Raji (cell line): Measurements from ENCODE around the gene PIEZO1.

ENCODE experiments used
- POLR2A ChIP-seq: IDR thresholded peaks from 2 replicates; pipeline ENCODE4 v1.6.1; 2011; ENCODE audit warnings: low read depth, low read length, control low read depth; ENCODE audit not compliant: insufficient read depth

Gene PIEZO1

DNA sequence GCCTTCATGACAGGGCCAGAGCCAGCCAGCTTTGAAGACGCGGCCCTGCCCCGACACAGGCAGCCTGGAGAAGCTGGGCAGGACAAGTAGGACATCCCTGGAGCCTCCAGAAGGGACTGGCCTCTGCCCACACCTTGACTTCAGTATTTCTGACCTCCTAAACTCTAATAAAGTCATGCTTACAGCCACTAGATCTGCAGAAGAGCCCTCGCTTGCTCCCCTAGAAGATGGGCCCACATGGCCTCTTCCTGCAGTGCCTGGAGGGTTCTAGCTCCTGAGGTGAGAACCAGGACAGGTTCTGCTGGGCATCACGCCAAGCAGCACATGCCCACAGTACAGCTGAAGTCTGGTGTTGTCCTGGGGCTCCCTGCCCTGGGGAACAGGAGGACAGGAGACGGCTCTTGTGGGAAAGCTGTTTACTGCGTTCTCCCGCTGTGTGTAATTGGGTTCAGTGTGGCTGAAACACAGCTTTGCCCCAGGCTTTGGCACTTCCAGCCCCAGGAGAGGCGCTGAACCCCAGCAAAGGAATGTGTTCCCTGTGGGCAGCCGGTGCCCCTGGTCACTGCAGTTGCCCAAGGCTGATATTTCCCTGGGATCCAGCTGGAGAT, 24.2 kb upstream of the PIEZO1 start:
- no peak for TF ChIP-seq POLR2A

DNA sequence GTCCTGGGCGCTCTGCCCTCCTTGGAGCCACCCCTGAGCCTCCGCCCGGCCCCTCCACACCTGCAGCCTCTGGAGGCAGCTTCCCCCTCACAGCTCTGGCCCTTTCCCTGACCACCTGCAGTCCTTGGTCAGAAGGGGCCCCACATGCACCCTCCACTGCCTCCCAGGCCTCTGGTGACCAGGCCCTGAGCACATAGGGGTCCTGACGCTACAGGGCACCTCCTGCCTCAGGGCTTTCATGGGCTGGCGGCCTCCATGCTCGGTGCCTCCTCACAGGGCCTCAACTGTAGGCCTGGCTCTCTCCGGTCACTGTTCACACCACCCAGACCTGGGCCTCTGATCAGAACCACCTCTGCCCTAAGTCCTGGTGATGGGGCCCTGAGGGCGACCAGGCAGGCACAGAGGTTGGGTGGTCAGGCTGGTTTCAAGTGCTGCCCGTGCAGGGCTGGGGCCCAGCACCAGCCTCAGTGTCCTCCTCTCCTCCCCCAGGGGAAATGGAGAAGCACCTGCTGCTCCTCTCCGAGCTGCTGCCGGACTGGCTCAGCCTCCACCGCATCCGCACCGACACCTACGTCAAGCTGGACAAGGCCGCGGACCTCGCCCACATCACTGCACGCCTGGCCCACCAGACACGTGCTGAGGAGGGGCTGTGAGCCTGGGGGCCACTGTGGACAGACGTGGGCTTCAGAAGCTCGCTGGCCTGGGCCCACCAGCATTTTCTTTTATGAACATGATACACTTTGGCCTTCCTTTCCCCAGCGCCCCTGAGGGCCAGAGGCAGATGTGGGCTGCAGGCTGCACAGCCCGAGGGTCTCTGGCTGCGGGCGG, 22.8 kb upstream of the PIEZO1 start:
- TF ChIP-seq POLR2A, result no peak

DNA sequence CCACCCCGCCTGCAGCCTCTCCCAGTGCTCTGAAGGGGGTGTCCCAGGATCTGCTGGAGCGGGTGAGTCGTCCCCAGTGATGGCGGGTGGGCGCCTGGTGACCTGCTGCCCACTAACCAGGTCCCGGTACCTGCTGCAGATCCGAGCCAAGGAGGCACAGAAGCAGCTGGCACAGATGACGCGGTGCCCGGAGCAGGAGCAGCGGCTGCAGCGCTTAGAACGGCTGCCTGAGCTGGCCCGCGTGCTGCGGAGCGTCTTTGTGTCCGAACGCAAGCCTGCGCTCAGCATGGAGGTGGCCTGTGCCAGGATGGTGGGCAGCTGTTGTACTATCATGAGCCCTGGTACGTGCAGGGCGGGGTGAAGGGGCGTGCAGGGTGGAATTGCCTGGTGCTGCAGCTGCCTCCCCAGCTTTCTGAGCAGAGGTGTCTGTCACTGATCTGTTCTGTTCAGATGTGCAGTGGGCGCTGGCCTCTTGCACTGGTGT, 22.2 kb upstream of the PIEZO1 start:
- no peak; the same call in 1 of the 2 replicates for TF ChIP-seq POLR2A

DNA sequence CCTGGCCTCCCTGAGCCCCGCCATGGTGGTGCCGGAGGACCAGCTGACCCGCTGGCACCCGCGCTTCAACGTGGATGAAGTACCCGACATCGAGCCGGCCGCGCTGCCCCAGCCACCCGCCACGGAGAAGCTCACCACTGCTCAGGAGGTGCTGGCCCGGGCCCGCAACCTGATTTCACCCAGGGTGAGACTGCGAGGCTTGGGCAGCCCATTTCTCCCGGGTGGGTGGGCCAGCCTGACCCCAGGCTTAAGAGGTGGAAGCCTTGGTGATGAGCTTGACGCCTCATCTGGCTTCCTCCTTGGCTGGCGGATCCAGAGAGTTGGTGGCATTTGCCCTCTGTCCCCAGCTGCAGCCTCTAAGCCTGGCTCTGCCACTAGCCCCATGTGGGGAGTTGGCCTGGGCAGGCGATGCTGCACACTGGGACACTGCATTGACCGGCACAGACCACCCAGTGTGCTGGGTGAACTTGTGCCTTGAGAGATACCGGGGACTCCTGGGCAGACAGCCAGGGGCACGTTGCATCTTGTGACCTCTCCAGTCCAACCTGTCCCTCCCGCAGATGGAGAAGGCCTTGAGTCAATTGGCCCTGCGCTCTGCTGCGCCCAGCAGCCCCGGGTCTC, 21.6 kb upstream of the PIEZO1 start:
- TF ChIP-seq POLR2A, result no peak

DNA sequence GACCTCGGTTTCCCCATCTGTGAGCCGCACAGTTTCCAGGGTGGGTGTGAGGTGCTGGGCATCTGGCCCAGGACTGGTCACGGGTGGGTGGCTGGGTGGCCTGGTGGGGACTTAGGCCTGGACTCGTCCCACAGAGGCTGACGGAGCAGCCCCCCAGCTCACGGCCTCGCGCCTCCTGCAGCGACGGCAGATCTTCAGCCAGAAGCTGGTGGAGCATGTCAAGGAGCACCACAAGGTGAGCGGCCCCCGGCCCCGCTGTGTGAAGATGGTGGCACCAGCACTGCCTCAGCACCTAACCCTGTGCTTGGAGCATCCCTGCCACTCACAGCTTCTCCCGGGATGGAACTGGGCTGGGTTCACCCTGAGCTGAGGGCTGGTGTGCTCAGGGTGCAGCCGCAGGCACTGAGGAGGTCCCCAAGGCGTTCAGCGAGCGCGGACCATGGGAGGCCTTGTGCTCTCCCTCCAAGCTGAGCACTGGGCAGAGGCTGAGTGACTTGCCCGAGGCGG, 20.9 kb upstream of the PIEZO1 start:
- peak; percentile 30; the same call in 1 of the 2 replicates for TF ChIP-seq POLR2A

DNA sequence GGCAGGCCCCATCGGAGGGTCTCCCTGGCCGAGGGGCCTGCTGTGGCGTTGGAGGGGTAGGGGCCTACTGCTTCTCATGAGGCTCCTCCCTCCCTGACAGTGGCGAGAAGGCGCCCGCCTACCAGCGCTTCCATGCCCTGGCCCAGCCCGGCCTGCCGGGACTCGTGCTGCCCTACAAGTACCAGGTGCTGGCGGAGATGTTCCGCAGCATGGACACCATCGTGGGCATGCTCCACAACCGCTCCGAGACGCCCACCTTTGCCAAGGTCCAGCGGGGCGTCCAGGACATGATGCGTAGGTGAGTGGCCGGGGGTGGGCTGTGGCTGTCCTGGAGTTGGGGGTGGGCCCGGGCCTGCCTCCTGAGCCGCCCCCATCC, 20.3 kb upstream of the PIEZO1 start:
- no peak for TF ChIP-seq POLR2A

DNA sequence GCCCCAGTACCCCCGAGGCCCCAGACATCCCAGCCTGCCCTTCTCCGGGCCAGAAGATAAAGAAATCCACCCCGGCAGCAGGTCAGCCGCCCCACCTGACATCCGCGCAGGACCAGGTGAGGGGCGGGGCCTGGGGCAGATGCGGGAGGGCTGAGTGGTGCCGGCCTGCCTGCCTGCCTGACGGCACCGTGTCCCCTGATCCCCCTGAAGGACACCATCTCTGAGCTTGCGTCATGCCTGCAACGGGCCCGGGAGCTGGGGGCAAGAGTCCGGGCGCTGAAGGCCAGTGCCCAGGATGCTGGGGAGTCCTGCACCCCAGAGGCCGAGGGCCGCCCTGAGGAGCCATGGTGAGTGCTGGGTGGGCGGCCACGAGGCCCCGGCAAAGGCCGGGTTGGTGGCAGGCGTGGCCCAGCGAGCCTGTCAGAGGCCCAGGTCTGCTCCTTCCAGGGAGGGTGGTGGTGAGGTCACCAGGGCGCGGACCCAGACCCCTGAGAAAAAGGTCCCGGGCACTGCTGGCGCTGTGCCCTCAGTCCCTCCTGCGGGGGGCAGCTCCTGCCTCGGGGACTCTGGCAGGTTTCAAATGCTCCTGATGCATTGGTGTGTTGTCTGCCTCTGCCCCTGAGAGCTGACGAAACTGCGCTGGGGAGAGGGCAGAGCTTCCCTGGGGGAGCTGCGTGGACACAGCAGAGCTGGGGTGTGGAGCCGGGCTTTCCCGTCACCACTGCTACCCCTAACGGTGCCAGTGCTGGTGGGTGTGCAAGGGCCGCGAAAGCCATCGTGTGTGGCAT, 19.7 kb upstream of the PIEZO1 start:
- TF ChIP-seq POLR2A, result no peak; the same call in 1 of the 2 replicates

DNA sequence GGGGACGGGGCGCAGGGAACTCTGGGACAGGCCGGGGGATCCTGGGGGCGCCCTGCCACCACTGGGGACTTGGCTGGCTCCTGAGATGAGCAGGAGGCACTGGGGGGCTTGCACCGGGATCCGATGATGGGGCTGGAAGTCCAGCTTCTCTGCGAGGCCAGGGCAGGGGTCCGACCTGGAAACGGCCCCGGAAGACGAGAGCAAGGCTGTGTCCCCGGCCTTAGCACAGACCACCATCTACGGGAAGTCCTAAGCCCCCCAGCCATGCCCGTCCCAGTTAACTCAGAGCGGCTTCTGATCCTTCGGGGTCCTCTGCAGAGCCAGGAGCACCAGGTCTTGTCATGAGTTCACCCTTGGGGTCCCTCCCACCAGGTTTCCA, 19.1 kb upstream of the PIEZO1 start:
- no peak; the same call in 1 of the 2 replicates for TF ChIP-seq POLR2A

DNA sequence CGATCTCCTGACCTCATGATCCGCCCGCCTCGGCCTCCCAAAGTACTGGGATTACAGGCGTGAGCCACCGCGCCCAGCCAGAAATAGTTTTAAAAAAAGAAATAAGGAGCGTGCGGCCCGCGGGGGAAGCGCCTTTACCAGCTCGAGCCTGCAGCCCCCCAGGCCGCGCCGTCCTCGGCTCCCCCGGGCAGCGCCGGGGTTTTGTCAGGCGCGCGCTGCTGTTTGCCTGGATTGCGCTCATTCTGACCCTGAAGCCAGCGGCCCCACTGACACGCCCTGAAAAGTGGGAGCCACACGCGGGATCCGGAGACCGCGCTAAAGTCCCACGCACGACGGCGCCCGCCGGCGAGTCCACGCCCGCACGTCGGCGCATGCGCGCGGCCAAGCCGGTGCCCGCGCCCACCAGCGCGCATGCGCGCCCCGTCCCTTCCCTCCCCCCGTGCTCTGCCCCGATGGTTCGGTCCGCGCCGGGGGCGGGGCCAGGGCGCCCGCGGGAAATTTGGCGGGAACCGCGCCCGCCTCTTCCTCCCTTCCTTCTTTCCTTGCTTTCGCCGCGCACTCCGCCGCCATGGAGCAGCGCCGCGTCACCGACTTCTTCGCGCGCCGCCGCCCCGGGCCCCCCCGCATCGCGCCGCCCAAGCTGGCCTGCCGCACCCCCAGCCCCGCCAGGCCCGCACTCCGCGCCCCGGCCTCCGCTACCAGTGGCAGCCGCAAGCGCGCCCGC, 18.4 kb upstream of the PIEZO1 start, which contains the start of gene CDT1:
TSS of gene CDT1 (plus strand) at position 526 of the 724 bp plus-strand sequence. CDS start at position 569, 43 bp downstream.
- peak; percentile 81 for TF ChIP-seq POLR2A

DNA sequence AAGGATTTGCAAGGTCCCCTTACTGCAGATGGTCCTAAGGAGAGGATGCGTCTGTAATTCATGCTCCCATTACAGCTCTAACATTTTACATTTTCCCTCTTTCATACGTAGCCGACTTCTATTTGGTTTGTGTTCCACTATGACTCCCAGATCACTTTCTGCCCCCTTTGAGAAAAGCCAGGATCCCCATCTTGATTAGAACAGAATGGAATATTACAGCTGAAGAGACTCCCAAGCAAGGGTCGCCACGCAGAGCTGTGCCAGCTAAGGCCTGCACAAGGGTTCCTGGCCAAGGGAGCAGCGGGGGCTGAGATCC, 15.2 kb upstream of the PIEZO1 start:
- TF ChIP-seq POLR2A, result no peak

DNA sequence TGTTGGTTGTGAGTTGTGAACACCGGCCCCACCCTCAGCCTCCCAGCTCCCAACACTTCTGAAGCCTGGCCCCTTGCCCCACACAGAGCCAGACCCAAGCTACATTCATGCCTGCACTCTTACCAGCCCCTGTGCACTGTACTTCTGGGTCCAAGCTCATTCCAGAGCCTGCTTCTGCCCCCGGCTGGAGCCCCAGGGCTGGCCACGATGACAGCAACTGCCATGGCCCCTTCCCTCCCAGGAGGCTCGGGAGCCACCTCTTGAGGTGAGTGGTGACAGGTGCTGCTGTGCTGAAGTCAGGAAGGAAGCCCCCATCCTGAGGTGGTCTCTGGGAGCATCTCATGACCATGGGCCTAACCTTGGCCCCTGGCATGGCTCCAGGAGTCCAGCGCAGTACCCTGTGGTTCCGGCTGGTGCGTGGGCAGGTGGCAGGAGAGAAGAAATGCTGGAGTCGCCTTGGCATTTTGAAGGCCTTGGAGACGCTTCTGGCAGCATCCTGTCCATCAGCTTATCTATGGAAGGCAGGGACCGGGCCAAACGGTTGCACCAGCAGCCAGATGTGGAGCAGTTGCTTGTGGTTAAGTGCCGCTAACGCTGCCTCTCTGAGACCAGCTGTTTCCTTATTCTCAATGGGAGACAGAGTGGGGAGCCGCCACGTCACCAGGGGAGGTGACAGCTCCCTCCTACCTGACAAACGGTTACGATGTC, 14.7 kb upstream of the PIEZO1 start:
- no peak for TF ChIP-seq POLR2A

DNA sequence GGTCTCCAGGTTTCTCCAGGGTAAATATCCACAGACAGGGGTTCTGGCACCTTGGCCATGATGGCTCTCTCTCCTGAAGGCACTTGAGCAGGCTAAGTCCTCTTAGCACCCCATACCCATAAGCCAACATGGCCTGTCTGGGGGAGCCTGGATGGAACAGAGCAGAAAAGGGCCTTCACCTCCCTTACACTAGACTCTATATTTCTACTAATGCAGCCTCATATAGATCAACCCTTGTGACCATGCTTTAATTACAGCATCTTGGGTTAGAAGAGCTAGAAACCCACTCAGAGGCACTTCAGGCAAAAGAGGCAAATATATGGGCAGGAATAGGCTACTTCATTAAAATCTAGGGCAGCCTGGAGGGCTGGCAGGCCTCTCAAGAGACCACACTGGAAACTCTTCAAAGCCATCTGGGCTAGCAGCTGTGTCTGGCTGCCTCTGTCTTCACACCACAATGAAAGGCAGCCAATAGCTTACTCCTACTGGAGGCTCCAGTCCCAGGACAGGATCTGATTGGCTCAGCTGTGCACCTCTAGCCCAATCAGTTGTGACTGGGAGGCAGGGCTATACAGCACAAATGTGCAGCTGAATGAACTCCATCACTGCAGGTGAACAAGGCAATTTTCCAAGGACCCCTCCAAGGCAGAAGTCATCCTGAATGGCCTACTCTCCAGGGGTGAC, 13.9 kb upstream of the PIEZO1 start:
- TF ChIP-seq POLR2A, result 0 out of 2 replicates have a peak, but pooled peaks have one; percentile 18

DNA sequence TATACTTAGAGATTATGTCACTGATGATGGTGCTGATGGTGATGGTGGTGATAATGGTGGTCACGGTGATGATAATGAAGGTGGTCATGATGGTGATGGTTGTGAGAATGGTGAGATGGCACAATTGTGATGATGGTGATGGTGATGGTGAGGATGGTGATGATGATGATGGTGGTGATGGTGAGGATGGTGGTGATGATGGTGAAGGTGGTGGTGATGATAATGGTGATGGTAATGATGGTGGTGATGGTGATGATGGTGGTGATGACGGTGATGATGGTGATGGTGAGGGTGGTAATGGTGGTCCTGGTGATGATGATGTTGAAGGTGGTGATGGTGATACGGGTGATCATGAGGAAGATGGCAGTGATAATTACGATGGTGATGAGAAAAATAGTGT, 13.1 kb upstream of the PIEZO1 start:
- no peak for TF ChIP-seq POLR2A
